Measurements from ENCODE around the gene GFPT1.
"Not testable (repeated sequence)": the region's sequence is repeated elsewhere in the genome, so short reads cannot be mapped to it uniquely, and the experiment has no call there.

The GFPT1 gene

DNA sequence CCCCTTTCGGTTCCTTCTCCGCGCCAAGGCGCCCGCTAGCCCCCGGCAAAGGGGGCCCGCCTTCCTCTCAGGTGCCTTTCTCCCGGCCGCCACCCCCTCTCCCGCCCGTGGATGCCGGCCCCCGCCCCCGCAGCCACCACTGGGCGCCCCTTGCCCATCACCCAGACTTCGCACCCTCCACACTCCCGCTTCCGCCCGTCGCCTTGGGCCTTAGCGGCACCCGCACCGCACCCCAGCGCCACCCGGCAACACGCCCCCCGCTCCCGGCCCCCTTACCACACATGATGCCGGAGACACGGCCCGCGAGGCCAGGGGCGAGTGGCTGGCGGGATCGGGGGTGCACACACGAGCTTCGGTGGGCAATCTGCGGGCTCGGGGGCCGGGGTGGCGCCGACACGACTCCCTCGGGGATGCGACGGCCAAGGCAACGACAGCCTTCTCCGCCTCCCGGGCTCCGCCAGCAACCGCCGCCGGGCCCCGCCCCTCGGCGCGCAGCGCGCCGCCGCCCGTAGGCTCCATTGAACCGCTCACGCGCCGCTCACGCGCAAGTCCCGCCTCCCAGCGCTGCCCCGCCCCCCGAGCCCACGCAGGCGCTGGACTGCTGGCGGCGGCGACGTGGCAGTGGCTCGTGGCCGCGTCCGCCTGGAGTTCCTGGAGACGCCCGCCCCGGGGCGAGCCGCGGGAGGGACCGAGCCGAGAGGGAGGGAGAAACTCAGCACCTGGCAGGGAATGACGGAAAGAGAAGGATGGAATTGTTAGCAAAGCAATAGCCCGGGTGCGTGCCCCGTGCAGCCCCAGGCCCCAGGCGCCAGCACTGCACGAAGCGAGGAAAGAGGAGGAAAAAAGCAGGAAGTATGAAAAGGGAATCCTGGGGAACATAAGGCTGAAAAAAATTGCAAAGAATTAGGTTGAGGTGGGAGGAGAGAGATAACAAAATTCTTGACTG, at the start of gene GFPT1:
Gene GFPT1 (minus strand): TSS at position 439 of the 946 bp plus-strand sequence. CDS start 156 bp downstream, at position 283.
- DNase-seq: peak; percentile 81

DNA sequence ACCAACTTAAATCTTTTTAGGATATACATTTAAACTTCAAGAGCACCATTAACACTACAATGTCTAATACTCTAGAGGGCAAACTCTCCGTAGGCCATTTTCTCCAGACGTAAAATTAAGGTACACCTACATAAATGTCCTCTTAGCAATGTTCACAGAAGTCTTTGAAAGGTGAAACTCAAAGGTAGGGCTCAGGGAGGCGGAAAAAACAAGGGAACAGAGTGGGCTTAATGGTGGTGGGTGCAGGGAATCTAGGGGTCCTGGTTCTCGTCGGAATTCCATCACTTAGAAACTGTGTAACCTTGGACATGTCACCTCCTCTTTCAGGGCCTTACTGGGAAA, 49.5 kb upstream of the GFPT1 start:
- no peak for DNase-seq

DNA sequence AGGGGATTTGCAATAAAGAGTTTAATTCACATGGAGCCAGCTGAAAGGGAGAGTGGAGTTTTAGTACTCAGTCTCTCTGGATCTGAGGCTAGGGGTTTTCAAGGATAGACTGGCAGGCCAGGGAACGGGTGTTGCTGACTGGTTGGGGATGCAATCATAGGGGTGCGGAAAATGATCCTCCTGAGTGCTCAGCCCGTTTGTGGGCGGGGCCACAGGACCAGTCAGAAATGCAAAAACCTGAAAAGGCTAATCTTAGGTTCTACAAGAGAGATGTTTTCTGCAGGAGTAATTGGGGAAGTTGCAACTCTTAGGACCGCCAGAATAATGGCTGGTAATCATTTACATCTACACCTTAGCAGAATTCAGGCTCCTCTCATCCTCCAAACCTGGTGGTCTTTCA, 47.7 kb upstream of the GFPT1 start:
- DNase-seq: no peak

DNA sequence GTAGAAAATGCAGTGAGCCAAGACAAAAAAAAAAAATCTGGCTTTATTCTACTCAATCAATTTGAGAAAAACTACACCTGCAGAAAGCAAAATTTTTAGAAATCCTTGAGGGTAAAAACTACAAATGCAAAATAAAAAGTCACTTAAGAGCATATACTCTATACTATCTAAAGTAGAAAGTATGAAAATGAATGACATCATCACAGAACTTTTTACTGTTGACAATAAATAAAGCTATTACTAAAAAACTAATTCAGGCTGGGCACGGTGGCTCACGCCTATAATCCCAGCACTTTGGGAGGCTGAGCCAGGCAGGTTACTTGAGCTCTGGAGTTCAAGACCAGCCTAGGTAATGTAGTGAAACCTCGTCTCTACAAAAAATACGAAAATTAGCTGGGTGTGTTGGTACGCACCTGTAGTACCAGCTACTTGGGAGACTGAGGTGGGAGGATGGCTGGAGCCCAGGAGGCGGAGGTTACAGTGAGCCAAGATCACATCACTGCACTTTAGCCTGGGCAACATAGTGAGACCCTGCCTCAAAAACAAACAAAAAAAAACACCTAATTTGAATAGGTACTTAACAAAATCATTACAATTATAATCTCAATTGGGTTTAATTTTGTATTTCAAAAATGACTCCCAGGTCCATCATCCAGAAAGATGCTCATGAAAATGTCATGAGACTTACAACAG, 42.6 kb upstream of the GFPT1 start:
- no peak for DNase-seq

DNA sequence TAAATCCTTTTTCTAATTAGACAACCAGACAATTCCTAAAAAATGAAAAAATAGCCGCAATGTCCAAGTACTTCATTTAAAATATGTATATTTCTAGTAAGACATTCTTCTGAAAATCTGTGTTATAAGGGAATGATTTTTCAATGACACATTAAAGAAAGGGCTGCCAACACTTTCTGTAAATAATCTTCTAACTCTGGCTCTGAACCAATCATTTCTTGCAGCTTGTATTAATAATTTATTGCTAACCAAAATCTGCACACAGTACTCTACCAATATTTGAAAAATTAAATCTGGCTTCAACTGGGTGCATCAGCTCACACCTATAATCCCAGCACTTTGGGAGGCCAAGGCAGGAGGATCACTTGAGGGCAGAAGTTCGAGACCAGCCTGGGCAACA, 42.0 kb upstream of the GFPT1 start:
- no peak for DNase-seq

DNA sequence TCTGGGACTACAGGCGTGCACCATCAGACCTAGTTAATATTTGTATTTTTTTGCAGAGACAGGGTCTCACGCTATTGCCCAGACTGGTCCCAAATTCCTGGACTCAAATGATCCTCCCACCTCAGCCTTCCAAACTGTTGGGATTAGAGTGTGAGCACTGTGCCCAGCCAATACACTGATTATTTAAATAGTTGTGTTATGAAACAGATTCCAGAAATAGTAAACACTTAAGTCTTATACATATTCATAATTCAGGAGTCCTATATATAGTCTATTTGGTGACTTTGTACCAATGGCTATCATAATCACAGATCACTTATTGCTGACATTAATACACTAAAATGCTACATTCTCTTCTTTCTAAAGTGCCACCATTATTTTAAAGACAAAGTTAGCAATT, 37.4 kb upstream of the GFPT1 start:
- no peak for DNase-seq

DNA sequence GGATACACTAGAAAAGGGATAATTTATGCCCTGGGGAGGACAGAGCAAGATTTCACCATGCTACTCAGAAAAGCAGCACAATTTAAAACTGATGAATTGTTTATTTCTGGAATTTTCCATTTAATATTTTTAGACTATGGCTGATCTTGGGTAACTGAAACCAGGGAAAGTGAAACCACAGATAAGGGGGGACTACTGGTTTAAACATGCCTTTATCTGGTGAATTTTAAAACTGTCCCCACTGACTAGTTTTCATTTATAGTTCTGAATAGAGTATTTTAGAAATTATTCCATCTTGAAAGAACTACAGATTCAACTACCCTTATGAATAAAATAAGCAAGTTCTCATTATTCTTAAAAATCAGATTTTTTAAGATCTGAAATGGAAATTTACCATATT, 35.2 kb upstream of the GFPT1 start:
- DNase-seq: no peak

DNA sequence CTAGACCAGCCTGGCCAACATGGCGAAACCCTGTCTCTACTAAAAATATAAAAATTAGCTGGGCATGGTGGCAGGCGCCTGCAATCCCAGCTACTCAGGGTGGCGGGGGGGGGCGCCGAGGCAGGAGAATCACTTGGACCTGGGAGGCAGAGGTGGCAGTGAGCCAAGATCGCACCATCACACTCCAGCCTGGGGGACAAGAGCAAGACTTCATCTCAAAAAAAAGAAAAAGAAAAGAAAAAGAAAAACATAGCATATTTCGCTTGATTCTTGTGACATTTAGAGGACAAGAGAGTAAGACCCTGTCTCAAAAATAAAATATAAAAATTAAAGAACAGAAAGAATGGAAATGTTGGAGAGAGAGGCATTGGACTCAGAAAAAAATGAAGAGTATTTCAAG, 32.1 kb upstream of the GFPT1 start:
- not testable (repeated sequence) for DNase-seq

DNA sequence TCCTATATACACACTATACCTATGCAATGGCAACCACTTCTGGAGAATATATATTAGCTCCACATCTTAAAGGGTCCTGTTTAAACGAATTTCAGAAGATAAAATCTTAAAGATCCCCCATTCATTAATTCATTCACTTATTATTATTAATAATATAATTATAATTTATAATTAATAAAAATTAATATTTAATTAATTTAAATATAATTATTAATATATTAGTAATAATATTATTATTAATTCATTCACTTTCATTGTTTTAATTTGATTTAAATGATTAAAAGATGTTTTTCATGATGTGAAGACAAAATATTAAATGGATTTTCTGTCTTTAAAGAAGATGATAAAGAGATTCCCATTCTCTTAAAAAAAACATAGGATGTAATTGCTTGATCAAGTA, 29.1 kb upstream of the GFPT1 start:
- no peak for DNase-seq

DNA sequence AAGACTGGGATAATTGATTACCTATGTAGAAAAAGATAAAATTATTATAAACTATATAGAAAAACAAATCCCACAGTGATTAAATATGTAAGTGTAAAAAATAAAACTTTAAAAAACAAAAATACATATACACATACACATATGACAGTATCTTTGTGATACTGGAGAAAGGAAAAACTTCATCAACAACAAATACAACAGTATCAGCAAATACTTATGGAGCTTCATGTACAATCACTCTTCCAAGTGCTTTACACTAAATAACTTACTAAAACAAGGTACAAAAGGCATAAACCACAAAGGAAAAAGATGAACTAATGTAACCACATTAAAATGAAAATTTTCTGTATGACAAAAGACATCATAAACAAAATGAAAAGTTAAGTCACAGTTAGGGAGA, 24.1 kb upstream of the GFPT1 start:
- no peak for DNase-seq

DNA sequence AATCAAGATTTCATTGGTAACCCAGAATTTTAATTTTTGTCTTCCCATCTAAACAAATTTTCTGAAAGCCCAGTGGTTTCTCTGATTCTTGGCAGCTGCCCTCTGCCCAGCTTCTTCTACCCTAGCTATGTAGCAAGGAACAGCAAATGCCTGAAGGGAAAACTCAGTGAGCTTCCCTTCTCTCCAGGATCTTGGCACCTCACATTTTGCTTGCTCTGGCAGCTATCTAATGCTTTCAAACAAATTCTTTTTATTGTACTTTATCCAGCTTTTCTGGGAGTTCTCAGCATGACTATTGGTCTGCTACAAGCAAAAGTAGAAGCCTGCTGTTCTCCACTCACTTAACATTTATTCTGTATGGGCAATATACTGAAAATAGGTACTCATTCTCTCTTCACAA, 18.3 kb upstream of the GFPT1 start:
- DNase-seq: no peak

DNA sequence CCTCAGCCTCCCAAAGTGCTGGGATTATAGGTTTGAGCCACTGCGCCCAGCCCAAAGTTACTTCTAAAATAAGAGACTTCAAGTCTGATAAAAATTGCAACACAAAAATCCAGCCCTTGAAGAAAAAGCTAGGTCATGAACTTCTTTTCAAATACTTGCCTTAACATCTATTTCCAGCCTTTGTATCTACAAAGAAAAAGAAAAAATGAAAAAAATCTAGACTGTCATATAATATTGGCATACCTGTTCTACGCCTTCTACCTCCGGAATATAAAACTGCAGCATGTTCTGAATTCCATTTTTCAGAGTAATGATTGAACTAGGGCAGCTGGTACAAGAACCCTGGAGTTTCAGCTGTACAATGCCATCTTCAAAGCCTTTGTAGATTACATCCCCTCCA, 13.1 kb upstream of the GFPT1 start:
- no peak for DNase-seq

DNA sequence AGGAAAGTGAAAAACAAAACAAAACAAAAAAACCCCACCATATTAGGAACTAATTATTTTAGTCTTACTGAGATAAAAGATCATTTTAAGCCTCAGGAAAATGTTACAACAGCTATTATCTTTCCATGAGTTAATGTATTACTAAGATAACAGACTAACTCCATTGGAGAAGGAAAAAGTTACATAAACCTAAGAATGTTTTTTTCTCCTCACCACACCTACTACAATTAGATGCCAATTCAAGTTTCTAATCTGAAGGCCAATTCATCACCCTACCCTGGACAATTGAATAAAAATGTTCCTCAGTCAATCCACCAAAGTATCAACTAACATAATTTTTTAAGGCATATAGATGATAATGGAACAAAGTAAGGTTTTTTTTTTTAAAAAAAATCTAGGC, 10.2 kb upstream of the GFPT1 start:
- DNase-seq: no peak

DNA sequence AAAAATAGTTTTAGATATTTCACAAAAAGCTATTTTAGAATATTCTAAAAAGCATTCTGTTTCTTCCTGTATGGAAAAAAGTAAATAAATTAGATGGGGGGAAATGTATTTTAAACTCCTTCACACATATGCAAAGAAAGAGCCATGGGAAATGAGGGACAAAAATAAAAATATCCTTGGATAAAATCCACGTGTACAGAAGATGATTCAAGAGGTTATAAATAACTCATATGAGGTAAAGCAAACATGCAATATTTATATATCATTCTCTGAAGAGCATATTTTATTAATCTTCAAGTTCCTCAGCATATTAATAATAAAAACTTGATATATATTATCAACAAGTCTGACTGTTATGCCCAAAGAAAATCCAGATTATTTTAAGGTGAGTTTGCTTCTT, 8.8 kb upstream of the GFPT1 start:
- no peak for DNase-seq

DNA sequence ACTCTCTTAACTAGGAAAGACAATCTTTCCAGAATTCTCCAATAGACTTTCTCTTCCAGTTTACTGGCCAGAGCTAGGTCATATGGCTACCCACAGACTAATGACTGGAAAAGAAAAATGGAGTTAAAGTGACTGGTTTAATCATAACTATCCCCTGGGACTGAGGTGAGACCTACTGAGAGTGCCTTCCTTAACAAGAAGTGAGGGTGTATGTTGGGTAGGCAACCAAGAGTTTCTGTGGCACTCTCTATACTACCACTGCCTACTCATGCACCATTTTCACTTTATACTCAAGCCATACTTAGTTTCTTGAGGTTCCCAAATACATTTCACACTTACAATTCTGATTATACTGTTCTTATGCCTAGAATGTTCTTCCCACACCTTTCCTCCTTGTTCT, 6.9 kb upstream of the GFPT1 start:
- no peak for DNase-seq

DNA sequence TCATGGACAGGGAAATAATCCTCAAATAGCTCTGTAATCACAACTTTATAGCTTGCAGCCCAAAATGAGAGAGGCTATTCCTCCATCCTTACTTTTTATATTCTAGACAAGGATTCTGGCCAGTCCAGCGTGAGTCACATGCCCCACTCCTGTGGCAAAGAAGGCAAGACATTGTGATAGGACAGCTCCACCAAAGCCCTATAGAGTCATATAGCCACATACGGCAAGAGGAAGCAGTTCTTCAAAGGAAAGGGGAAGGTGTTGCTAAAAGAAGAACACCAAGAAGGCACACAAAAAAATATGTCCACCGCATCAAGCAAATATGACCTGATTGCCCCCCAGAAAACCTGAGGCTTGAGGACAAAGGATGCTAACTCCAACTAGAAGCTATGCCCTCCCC, 3.4 kb upstream of the GFPT1 start:
- DNase-seq: no peak

DNA sequence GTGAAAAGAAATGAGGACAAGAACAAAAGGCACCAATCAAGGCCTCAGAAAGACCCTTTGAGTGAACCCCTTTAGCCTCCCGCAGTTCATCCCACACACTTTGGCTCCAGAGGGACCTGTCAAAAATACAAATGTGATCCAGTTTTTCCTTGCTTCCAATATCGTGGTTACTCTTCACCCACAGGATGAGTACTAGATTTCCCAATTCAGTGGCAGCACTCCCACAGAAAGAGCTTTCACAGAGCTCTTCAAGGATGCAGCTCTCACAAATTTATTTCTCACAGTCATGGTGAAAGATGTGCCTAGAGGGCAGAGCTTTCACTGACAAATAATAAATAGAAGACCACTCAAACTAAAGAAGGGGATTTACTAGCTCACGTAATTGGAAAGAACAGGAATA, 3.0 kb upstream of the GFPT1 start:
- no peak for DNase-seq

DNA sequence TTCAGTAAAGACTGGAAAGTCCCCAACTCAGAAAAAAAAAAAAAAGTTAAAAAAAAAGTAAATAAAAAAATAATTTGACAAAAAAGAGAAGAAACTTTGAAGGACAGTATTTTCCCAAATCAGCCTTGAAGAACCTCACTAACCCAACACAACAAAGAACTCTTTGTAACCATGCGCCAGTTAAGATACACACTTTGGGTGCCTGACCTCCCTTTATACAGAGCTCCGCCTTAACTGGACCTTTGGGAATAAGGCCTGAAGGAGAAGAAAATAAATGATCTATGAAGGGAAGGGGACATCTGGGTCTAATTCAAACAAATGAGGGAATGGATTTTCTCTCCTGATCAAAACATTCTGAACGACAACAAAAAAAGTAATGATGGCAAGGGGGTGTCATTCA, 2.2 kb upstream of the GFPT1 start:
- DNase-seq: no peak

DNA sequence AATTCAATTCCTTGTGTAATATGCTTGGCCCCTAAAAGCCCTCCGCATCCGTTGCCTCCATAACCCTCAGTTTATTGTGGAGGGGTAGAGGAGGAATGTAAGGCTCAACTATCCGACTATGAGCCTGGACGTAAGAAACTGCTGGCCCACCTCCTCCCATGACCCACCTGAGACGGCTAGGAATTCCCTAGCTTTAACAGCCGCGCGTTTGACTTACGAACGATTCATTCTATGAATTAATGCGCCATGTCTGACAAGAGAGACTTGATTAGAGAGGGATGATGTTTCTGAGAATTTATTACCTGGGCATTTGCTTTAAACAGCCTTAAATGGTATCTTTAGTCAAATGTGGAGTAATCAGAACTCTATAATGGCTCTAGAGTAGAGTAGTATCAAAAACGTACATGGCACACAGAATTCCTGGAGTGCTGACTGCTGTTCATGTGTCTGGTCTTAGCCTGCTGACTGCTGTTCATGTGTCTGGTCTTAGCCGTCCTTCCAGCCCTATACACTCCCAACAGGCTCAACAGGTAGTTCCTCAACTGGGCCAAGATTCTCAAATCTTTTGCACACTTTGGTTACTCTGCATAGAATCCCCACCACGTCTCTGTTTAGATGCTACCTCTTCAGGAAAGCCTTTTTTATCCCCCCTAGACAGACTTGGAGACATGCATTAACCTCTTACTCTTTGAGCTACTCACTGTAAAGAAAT, 899 bp upstream of the GFPT1 start:
- DNase-seq: no peak

DNA sequence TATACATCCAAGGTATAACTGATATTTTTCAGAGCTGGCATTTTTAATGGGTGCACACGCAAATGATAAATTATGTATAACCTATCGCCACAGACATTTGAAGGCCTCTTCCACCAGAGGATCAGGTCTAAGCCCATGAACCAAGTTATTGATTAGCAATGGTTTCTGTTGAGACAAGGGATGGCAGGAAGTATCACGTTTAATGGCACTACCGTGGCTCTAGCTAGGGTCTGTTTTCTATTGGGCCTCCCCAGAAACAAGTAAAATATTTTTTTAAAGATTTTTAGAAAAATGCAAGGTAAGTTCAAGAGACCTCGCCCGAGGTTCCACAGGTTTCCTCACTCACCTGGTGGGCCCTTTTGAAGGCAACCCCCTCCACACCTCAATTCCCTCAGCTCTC, 667 bp downstream of the GFPT1 start:
- no peak for DNase-seq

DNA sequence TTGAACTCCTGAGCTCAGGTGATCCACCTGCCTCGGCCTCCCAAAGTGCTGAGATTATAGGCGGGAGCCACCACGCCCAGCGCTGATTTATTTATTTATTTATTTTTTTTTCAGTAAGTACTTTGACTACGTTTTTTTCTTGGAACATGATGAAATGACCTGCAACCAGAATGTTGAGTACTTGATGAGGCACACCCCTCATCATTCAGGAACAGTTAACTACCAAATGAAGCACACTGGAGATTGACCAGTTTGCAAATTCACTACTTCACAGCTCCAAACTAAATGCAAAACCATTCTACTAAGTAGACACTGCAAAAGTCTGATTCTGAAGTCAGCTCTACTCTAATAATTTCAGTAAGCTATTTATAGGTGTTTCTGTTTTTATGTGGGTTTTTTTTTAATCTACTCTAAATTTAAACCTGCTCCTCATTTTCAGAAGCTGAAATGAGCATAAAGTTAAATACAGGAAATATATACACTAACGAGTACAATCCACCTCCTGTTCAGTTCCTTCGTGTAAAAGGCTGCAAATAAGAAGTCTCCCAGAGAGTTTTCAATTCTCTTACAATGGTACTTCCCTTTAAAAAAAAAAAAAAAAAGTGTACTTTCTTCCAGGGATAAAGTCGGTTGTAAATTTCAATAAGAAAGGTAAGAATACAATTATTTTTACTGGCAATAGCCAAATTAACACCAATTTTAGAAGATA, 1.4 kb downstream of the GFPT1 start:
- no peak for DNase-seq

DNA sequence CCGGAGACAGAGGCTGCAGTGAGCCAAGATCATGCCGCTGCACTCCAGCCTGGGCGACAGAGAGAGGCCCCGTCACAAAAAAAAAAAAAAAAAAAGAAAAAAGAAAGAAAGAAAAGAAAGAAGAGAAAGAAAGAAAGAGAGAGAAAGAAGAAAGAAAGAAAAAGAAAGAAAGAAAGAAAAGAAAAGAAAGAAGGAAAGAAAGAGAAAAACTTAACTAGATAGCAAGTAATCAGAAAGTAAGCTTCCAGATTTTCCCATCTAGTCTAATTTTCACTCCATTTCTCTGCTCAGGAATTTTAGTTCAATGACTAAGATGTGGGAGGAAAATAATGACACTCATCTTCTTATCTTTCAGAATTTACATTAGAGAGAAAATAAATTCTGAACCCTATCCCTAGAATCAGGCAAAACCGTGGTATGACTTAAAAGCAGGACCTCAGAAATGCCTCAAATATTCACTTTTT, 2.4 kb downstream of the GFPT1 start:
- DNase-seq: no peak

DNA sequence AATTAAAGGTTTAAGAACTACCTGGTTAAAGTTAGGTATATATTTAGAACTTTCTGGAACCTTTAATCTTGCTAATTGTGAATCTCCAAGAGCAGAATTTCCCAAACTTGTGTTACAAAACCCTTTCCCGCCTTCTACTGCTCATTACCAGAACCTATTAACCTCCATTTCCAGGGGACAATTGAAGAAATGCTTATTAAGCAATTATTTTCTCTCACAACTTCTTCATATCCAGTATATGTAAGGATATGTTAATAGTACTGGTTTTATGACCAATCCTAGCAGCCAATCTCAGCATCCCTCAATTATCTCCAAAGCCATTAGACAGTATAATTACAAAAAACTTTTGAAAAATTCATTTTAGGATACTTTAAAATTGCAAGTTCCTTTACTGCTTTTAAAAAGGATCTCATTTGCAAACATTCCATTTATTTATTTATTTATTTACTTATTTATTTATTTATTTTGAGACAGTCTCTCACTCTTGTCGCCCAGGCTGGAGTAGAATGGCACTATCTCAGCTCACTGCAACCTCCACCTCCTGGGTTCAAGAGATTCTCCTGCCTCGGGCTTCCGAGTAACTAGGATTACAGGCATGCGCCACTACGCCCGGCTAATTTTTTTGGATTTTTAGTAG, 3.7 kb downstream of the GFPT1 start:
- DNase-seq: no peak

All from NCI-H1092 (cell line).